ENCODE results near the gene CD44.

DNA sequence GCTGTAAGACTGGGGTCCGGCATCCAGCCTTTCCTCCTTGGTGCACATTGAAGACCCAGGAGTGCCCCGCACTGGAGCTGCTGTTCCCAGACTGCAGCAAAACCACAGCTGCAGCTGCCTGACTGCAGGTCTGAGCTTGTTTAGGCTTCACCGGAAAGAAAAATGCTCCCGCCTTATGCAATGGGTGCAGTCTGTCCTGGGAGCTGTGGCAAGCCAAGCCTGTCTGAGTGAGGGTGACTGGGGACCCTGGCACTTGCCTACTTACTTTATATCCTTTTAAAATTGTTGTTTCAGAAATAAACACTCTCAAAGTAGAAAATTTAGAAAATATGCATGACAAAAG, 23.3 kb upstream of the CD44 start:
- TF ChIP-seq EZH2 (IDR thresholded peaks at IDR 0.05; ENCODE audit: insufficient read depth, poor library complexity, severe bottlenecking), result no peak
- TF ChIP-seq EZH2phosphoT487 (IDR thresholded peaks at IDR 0.05; ENCODE audit: insufficient read depth, low read depth), result no peak

Data from GM23248 (cell line).